Measurements from ENCODE around the gene FGF12. TPM values are rescaled to one million over a fixed set of nuclear protein-coding genes. Genes with fewer than 3 reads are reported as not detected.
A peak's percentile ranks its signal among the peaks of the same experiment; 100 is the strongest.

The FGF12 gene
- total RNA-seq, 4 donors from 2014 or later = 0.94 to 15.9 (median 15.1) TPM

GRCh38 chr3:192332386-192333291, 394.7 kb downstream of the FGF12 start:
- Histone ChIP-seq H3K27ac (no peak overlapping the region), H3K27me3 (no peaks in the 10 kb centered on the region), H3K4me1 (no peaks in the 10 kb centered on the region), H3K4me3 (no peak overlapping the region), H3K36me3 (no peaks in the 10 kb centered on the region), H3K9me3 (no peaks in the 10 kb centered on the region)
- 58 to 75% methylated on average over 6 of the region's 6 CpGs for whole genome bisulfite sequencing, 2 donors (ENCODE audit: low coverage in 1 of 2)
- TF ChIP-seq EP300 (IDR thresholded peaks at IDR 0.05) = no peak
- no peak for TF ChIP-seq CTCF (IDR thresholded peaks at IDR 0.05)
- TF ChIP-seq POLR2A (IDR thresholded peaks at IDR 0.05) = no peak
- no peak for ATAC-seq

GRCh38 chr3:192331749-192332385, 395.5 kb downstream of the FGF12 start:
- H3K27ac ChIP-seq = no peak overlapping the region
- H3K27me3 ChIP-seq = no peaks in the 10 kb centered on the region
- ATAC-seq = no peak
- WGBS, 2 donors (ENCODE audit: low coverage in 1 of 2) = 72 to 74% methylated on average over 3 of the region's 3 CpGs
- H3K36me3 ChIP-seq = no peaks in the 10 kb centered on the region
- peak overlapping the region in 1 of 2 donors; percentile 9 for H3K4me3 ChIP-seq
- TF ChIP-seq EP300 (IDR thresholded peaks at IDR 0.05) (no peak), POLR2AphosphoS5 (IDR thresholded peaks at IDR 0.05) (no peak), CTCF (IDR thresholded peaks at IDR 0.05) (no peak), POLR2A (IDR thresholded peaks at IDR 0.05) (no peak)
- no peaks in the 10 kb centered on the region for H3K4me1 ChIP-seq
- no peaks in the 10 kb centered on the region for H3K9me3 ChIP-seq

- H3K27ac ChIP-seq = no peak overlapping the region
- no peak overlapping the region for H3K4me3 ChIP-seq
- H3K4me1 ChIP-seq = no peaks in the 10 kb centered on the region
- H3K36me3 ChIP-seq = no peaks in the 10 kb centered on the region
- H3K9me3 ChIP-seq = no peaks in the 10 kb centered on the region
- no peaks in the 10 kb centered on the region for H3K27me3 ChIP-seq
- TF ChIP-seq POLR2AphosphoS5 (IDR thresholded peaks at IDR 0.05) = no peak
- TF ChIP-seq POLR2A (IDR thresholded peaks at IDR 0.05) = no peak
- ATAC-seq = no peak
- WGBS, 2 donors (ENCODE audit: low coverage in 1 of 2) = 88 to 89% methylated on average over 2 of the region's 2 CpGs
Observed at GRCh38 chr3:192326656-192327055, 400.7 kb downstream of the FGF12 start.

GRCh38 chr3:192317564-192317963, 409.8 kb downstream of the FGF12 start:
- no peak overlapping the region for H3K27ac ChIP-seq
- no peaks in the 10 kb centered on the region for H3K27me3 ChIP-seq
- H3K4me1 ChIP-seq = no peaks in the 10 kb centered on the region
- H3K36me3 ChIP-seq = no peaks in the 10 kb centered on the region
- no peak for TF ChIP-seq CTCF (IDR thresholded peaks at IDR 0.05)
- no peak for ATAC-seq
- H3K9me3 ChIP-seq = no peaks in the 10 kb centered on the region
- 94 to 100% methylated on average over 2 of the region's 2 CpGs for WGBS, 2 donors (ENCODE audit: low coverage in 1 of 2)
- H3K4me3 ChIP-seq = no peak overlapping the region

GRCh38 chr3:192313605-192314004, 413.7 kb downstream of the FGF12 start:
- no peaks in the 10 kb centered on the region for H3K27me3 ChIP-seq
- H3K4me3 ChIP-seq = no peak overlapping the region
- no peak for ATAC-seq
- H3K4me1 ChIP-seq = no peaks in the 10 kb centered on the region
- no peak for TF ChIP-seq CTCF (IDR thresholded peaks at IDR 0.05)
- no peaks in the 10 kb centered on the region for H3K9me3 ChIP-seq
- H3K27ac ChIP-seq = no peak overlapping the region
- H3K36me3 ChIP-seq = no peaks in the 10 kb centered on the region
